Upper lobe of left lung (tissue), 6 donors: ENCODE measurements around the gene TPBGL. TPM values are rescaled to one million over a fixed set of nuclear protein-coding genes. Genes with fewer than 3 reads are reported as not detected.

Experiments used
- ATAC-seq, 2 donors: fragments of 200-7000 bp; cut with Tn5 transposase; one replicate each; pipeline ENCODE4 v1.9.1; 2022; ENCODE audit warnings: mild to moderate bottlenecking in 2 of 2, moderate library complexity in 2 of 2; ENCODE audit not compliant: low FRiP score in 2 of 2
- DNase-seq, 2 donors: peaks; one replicate each; pipeline ENCODE4 v3.0.0-alpha.2; 2019 to 2020
- H3K27ac ChIP-seq, 4 donors: fragments of 200-600 bp; sonication (generic); one replicate each; pipeline ENCODE4 v1.5.1; 2016 to 2019
- H3K27me3 ChIP-seq, 4 donors: fragments of 200-600 bp; sonication (generic); one replicate each; pipeline ENCODE4 v1.5.1; 2017 to 2019
- H3K36me3 ChIP-seq, 4 donors: fragments of 200-600 bp; sonication (generic); one replicate each; pipeline ENCODE4 v1.5.1; 2016 to 2019
- H3K4me1 ChIP-seq, 4 donors: fragments of 200-600 bp; sonication (generic); one replicate each; pipeline ENCODE4 v1.5.1; 2018 to 2019
- H3K4me3 ChIP-seq, 4 donors: fragments of 200-600 bp; sonication (generic); one replicate each; pipeline ENCODE4 v1.5.1; 2017 to 2019; ENCODE audit warnings: mild to moderate bottlenecking in 2 of 4, moderate library complexity in 1 of 4
- H3K9me3 ChIP-seq, 4 donors: fragments of 200-600 bp; sonication (generic); one replicate each; pipeline ENCODE4 v1.5.1; 2018 to 2019
- CTCF ChIP-seq, 6 experiments: fragments of 450-650 bp in 4 of 6; fragments of 200-600 bp in 2 of 6; sonication (generic) in 2 of 6; IDR thresholded peaks; one replicate each; pipeline ENCODE4 v1.5.1; 2016 to 2019; ENCODE audit warnings: antibody characterized with exemption in 6 of 6
- EP300 ChIP-seq, 4 donors: sonication (generic); formaldehyde crosslinking; IDR thresholded peaks; one replicate each; pipeline ENCODE4 v1.5.1; 2017; ENCODE audit warnings: antibody characterized with exemption in 4 of 4, control low read depth in 2 of 4
- POLR2A ChIP-seq, 4 donors: fragments of 450-650 bp; IDR thresholded peaks; one replicate each; pipeline ENCODE4 v1.5.1; 2016 to 2017; ENCODE audit warnings: antibody characterized with exemption in 4 of 4, mild to moderate bottlenecking in 2 of 4
- POLR2AphosphoS5 ChIP-seq, 2 donors: sonication (generic); formaldehyde crosslinking; IDR thresholded peaks; one replicate each; pipeline ENCODE4 v1.5.1; 2017; ENCODE audit warnings: antibody characterized with exemption in 2 of 2
- WGBS, 2 donors: methylation state at CpG; one replicate each; pipeline ENCODE4 v1.1.5; 2017 to 2018; 5-methylcytosine and 5-hydroxymethylcytosine counted together
- total RNA-seq, 6 donors: library from RNA; depleted of rRNA in 4 of 6; stranded (reverse); fragments of >200 nt in 4 of 6; gene quantifications; one replicate each; pipeline versions ENCODE4 v1.1.0 to v1.2.1, GENCODE V29; 2016 to 2021
- donor health status: DM: no; HTN: no; CAD: no; lungs with moderate emphysema.
- donor health status: DM: no; HTN: yes; CAD: no; lungs with severe emphysema.

Gene TPBGL
- total RNA-seq, 6 donors from 2014 or later, result 0.22 to 0.94 (median 0.70) TPM; not detected in 2

GRCh38 chr11:75279273-75279672 is 38.7 kb downstream of the TPBGL start:
- H3K27ac ChIP-seq, result peak overlapping the region in 2 of 4 donors; percentile 65 to 83
- ATAC-seq (no peak), DNase-seq (no peak)
- 81 to 88% methylated on average over 5 of the region's 5 CpGs for WGBS, 2 donors
- no peaks in the 10 kb centered on the region for H3K9me3 ChIP-seq
- H3K27me3 ChIP-seq, result no peaks in the 10 kb centered on the region
- H3K36me3 ChIP-seq, result peaks cover 23 to 98% (median 72%) of the 10 kb centered on the region in 4 donors
- H3K4me3 ChIP-seq, result no peak overlapping the region
- H3K4me1 ChIP-seq, result peaks cover 23 to 45% (median 35%) of the 10 kb centered on the region in 4 donors
- TF ChIP-seq POLR2AphosphoS5 (IDR thresholded peaks at IDR 0.05), result no peak
- TF ChIP-seq POLR2A (IDR thresholded peaks at IDR 0.05), result no peak
- TF ChIP-seq EP300 (IDR thresholded peaks at IDR 0.05), result no peak
- no peak for TF ChIP-seq CTCF (IDR thresholded peaks at IDR 0.05)

DNA sequence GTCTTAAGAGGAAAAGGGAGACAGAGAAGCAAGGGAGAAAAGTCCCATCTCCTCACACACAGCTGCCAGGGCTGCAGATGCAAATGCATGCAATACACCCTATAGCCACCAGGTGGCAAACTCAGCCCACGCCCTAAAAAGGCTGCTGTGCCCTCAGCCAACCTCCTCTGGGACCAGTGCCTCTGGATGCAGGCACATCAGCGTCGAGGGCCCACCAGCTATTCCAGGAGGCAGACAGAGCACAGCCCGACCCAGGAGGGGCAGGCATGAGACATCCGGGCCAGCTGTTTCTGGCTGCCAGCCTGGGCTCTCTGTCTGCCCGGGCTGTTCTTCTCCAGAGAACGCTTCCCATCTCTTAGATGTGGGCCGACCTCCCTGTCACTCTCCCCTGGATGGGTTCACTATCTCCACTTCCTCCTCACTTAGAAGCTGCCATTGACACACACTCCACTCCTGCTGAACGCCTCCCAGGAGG is 39.7 kb downstream of the TPBGL start:
- no peak overlapping the region for H3K4me3 ChIP-seq
- ATAC-seq (peak; percentile 82 to 89), DNase-seq (peak in 1 of 2 donors; percentile 76)
- peaks cover 23 to 98% (median 75%) of the 10 kb centered on the region in 4 donors for H3K36me3 ChIP-seq
- peak overlapping the region; percentile 2 to 83 (median 50) for H3K27ac ChIP-seq
- peak in 1 of 2 donors; percentile 21 for TF ChIP-seq POLR2AphosphoS5 (IDR thresholded peaks at IDR 0.05)
- peak; percentile 92 to 98 (median 96) for TF ChIP-seq CTCF (IDR thresholded peaks at IDR 0.05)
- TF ChIP-seq POLR2A (IDR thresholded peaks at IDR 0.05), result no peak
- no peaks in the 10 kb centered on the region for H3K9me3 ChIP-seq
- peaks cover 21 to 44% (median 32%) of the 10 kb centered on the region in 4 donors for H3K4me1 ChIP-seq
- no peaks in the 10 kb centered on the region for H3K27me3 ChIP-seq
- 26 to 29% methylated on average over 9 of the region's 9 CpGs for whole genome bisulfite sequencing, 2 donors

- H3K27me3 ChIP-seq, result no peaks in the 10 kb centered on the region
- H3K4me3 ChIP-seq, result no peak overlapping the region
- ATAC-seq, result no peak
- peaks cover 29 to 100% (median 81%) of the 10 kb centered on the region in 4 donors for H3K36me3 ChIP-seq
- H3K27ac ChIP-seq, result peak overlapping the region; percentile 35 to 83 (median 58)
- peak in 1 of 2 donors; percentile 27 for TF ChIP-seq POLR2AphosphoS5 (IDR thresholded peaks at IDR 0.05)
- no peak for TF ChIP-seq EP300 (IDR thresholded peaks at IDR 0.05)
- no peak for TF ChIP-seq POLR2A (IDR thresholded peaks at IDR 0.05)
- TF ChIP-seq CTCF (IDR thresholded peaks at IDR 0.05), result no peak
- WGBS, 2 donors, result 69 to 81% methylated on average over 8 to 15 of the region's 15 CpGs
- DNase-seq, result no peak
- H3K4me1 ChIP-seq, result peaks cover 15 to 38% (median 25%) of the 10 kb centered on the region in 4 donors
- H3K9me3 ChIP-seq, result no peaks in the 10 kb centered on the region
Measured at GRCh38 chr11:75280770-75281468, 40.3 kb downstream of the TPBGL start.

DNA sequence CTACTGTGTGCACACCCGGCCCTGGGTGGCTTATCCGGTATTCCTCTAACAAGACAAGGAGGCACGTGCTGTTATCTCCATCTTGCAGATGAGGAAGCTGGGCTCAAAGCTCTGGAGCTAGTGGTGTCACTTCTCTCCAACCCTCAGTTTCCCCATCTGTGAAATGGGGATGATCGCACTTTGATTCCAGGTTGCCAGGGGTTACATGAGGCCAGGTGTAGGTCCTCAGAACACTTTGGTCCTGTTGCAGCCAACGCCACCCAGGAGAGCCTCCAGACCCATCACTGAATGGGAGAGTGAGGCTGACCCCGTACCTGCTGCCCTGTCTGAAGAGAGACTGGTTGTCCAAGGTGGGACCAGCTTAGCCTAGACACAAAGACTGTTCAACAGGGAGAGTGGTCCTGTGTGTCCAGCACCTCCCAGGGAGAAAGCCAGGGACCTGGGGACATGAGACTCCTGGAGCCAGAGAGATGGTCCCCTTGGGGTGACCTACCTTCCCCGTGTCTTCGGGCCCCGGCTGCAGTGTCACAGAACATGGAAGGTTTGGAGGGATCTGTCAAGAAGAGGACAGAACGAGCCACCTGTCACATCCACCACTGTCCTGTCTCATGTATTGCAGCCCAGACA is 41.0 kb downstream of the TPBGL start:
- DNase-seq, result no peak
- peaks cover 8 to 33% (median 24%) of the 10 kb centered on the region in 4 donors for H3K4me1 ChIP-seq
- 79 to 91% methylated on average over 7 to 10 of the region's 10 CpGs for WGBS, 2 donors
- H3K36me3 ChIP-seq, result peaks cover 30 to 100% (median 81%) of the 10 kb centered on the region in 4 donors
- H3K4me3 ChIP-seq, result no peak overlapping the region
- TF ChIP-seq EP300 (IDR thresholded peaks at IDR 0.05) (no peak), POLR2AphosphoS5 (IDR thresholded peaks at IDR 0.05) (no peak), CTCF (IDR thresholded peaks at IDR 0.05) (no peak), POLR2A (IDR thresholded peaks at IDR 0.05) (no peak)
- no peaks in the 10 kb centered on the region for H3K9me3 ChIP-seq
- ATAC-seq, result no peak
- H3K27ac ChIP-seq, result peak overlapping the region; percentile 35 to 83 (median 58)
- no peaks in the 10 kb centered on the region for H3K27me3 ChIP-seq
